ENCODE measurements around the gene CFAP92. TPM values are rescaled to one million over a fixed set of nuclear protein-coding genes. Genes with fewer than 3 reads are reported as not detected.

The CFAP92 gene
- total RNA-seq, 1 experiment from 2014 or later: 0.33 TPM

GRCh38 chr3:129017484-129017899 is 23.6 kb upstream of the CFAP92 start:
- H3F3A ChIP-seq (ENCODE audit: low read length, unreplicated experiment): no peaks in the 10 kb centered on the region
- DNase-seq (no peak), ATAC-seq (no peak)
- no peak overlapping the region for H3K27ac ChIP-seq (ENCODE audit: low read length)
- intact Hi-C loops (cut with micrococcal nuclease): no loop called here
- H3K9me2 ChIP-seq (replicated peaks; ENCODE audit: low read length): no peaks in the 10 kb centered on the region
- ChIA-PET CTCF (interaction anchor here (3.0 kb wide), 1 partner anchor 47 kb away, joined by 45 read pairs; no protein-coding TSS in a partner anchor), POLR2A (ENCODE audit: unreplicated experiment) (interaction anchor here (0.6 kb wide), 1 partner anchor 36 kb away, joined by 3 read pairs; no protein-coding TSS in a partner anchor)
- no peak overlapping the region for H3K4me3 ChIP-seq (ENCODE audit: low read length)
- no peaks in the 10 kb centered on the region for H3K79me2 ChIP-seq (ENCODE audit: low read length)
- no peaks in the 10 kb centered on the region for H3K36me3 ChIP-seq (ENCODE audit: low read depth, low read length)
- no peaks in the 10 kb centered on the region for H4K20me1 ChIP-seq (ENCODE audit: low read length)
- H3K4me1 ChIP-seq (ENCODE audit: insufficient read depth, low read length): peaks cover 5% of the 10 kb centered on the region
- H3K9ac ChIP-seq (ENCODE audit: low read length): no peak overlapping the region
- no peak overlapping the region for H2AFZ ChIP-seq (ENCODE audit: low read length)
- no peaks in the 10 kb centered on the region for H3K27me3 ChIP-seq (ENCODE audit: low read length)
- H3K9me3 ChIP-seq (ENCODE audit: low read length): no peaks in the 10 kb centered on the region
- TF ChIP-seq EZH2 (IDR thresholded peaks at IDR 0.05; ENCODE audit: low read length, unreplicated experiment) (no peak), EZH2phosphoT487 (IDR thresholded peaks at IDR 0.05; ENCODE audit: borderline replicate concordance, low read length) (no peak), CTCF (conservative IDR thresholded peaks at IDR 0.05; ENCODE audit: low read depth, low read length) (no peak)
- H3K4me2 ChIP-seq (ENCODE audit: low read length): no peak overlapping the region
- no TSS peak for BruUV-seq (replicated peaks)

- no peak overlapping the region for H3K27ac ChIP-seq (ENCODE audit: low read length)
- intact Hi-C loops (cut with micrococcal nuclease): no loop called here
- H3K36me3 ChIP-seq (ENCODE audit: low read depth, low read length): no peaks in the 10 kb centered on the region
- H3K9ac ChIP-seq (ENCODE audit: low read length): no peak overlapping the region
- no peak overlapping the region for H2AFZ ChIP-seq (ENCODE audit: low read length)
- no peaks in the 10 kb centered on the region for H3K27me3 ChIP-seq (ENCODE audit: low read length)
- ATAC-seq (no peak; the same call in 1 of the 2 replicates), DNase-seq (no peak)
- BruUV-seq (replicated peaks): no TSS peak
- H3K4me3 ChIP-seq (ENCODE audit: low read length): no peak overlapping the region
- H3K4me1 ChIP-seq (ENCODE audit: insufficient read depth, low read length): peaks cover 5% of the 10 kb centered on the region
- no peaks in the 10 kb centered on the region for H3K79me2 ChIP-seq (ENCODE audit: low read length)
- no peak overlapping the region for H3K4me2 ChIP-seq (ENCODE audit: low read length)
- H4K20me1 ChIP-seq (ENCODE audit: low read length): no peaks in the 10 kb centered on the region
- TF ChIP-seq CTCF (conservative IDR thresholded peaks at IDR 0.05; ENCODE audit: low read depth, low read length) (no peak), EZH2phosphoT487 (IDR thresholded peaks at IDR 0.05; ENCODE audit: borderline replicate concordance, low read length) (no peak), EZH2 (IDR thresholded peaks at IDR 0.05; ENCODE audit: low read length, unreplicated experiment) (no peak)
- no peaks in the 10 kb centered on the region for H3K9me3 ChIP-seq (ENCODE audit: low read length)
- CTCF ChIA-PET: interaction anchor here (0.5 to 3.0 kb wide), 3 partner anchors 37 to 854 kb away, joined by 3 to 45 read pairs (median 5); no protein-coding TSS in a partner anchor
- POLR2A ChIA-PET (ENCODE audit: unreplicated experiment): interaction anchor here (0.6 kb wide), 1 partner anchor 37 kb away, joined by 3 read pairs; no protein-coding TSS in a partner anchor
- H3F3A ChIP-seq (ENCODE audit: low read length, unreplicated experiment): no peaks in the 10 kb centered on the region
- no peaks in the 10 kb centered on the region for H3K9me2 ChIP-seq (replicated peaks; ENCODE audit: low read length)
Measured at GRCh38 chr3:129016720-129017483, 23.0 kb upstream of the CFAP92 start.

- no TSS peak for BruUV-seq (replicated peaks)
- peak; percentile 72 for ATAC-seq
- H3K4me2 ChIP-seq (ENCODE audit: low read length): no peak overlapping the region
- no peaks in the 10 kb centered on the region for H3K9me3 ChIP-seq (ENCODE audit: low read length)
- peak; percentile 30 for DNase-seq
- TF ChIP-seq CTCF (conservative IDR thresholded peaks at IDR 0.05; ENCODE audit: low read depth, low read length): no peak
- TF ChIP-seq EZH2phosphoT487 (IDR thresholded peaks at IDR 0.05; ENCODE audit: borderline replicate concordance, low read length): no peak
- no peak for TF ChIP-seq EZH2 (IDR thresholded peaks at IDR 0.05; ENCODE audit: low read length, unreplicated experiment)
- no peak overlapping the region for H3K4me3 ChIP-seq (ENCODE audit: low read length)
- H3K27me3 ChIP-seq (ENCODE audit: low read length): no peaks in the 10 kb centered on the region
- no peak overlapping the region for H3K9ac ChIP-seq (ENCODE audit: low read length)
- CTCF ChIA-PET: interaction anchor here (0.5 to 3.0 kb wide), 3 partner anchors 37 to 854 kb away, joined by 3 to 45 read pairs (median 5); no protein-coding TSS in a partner anchor
- no peak overlapping the region for H3K27ac ChIP-seq (ENCODE audit: low read length)
- no peak overlapping the region for H2AFZ ChIP-seq (ENCODE audit: low read length)
- H3K79me2 ChIP-seq (ENCODE audit: low read length): no peaks in the 10 kb centered on the region
- no peaks in the 10 kb centered on the region for H3K36me3 ChIP-seq (ENCODE audit: low read depth, low read length)
- POLR2A ChIA-PET (ENCODE audit: unreplicated experiment): no interaction called here
- no peaks in the 10 kb centered on the region for H3K9me2 ChIP-seq (replicated peaks; ENCODE audit: low read length)
- H4K20me1 ChIP-seq (ENCODE audit: low read length): no peaks in the 10 kb centered on the region
- no peaks in the 10 kb centered on the region for H3F3A ChIP-seq (ENCODE audit: low read length, unreplicated experiment)
- intact Hi-C loops (cut with micrococcal nuclease): no loop called here
- peaks cover 5% of the 10 kb centered on the region for H3K4me1 ChIP-seq (ENCODE audit: insufficient read depth, low read length)
Measured at GRCh38 chr3:129016356-129016719, 22.5 kb upstream of the CFAP92 start.
